ENCODE measurements around the gene HNRNPA1L2. TPM values are rescaled to one million over a fixed set of nuclear protein-coding genes. Genes with fewer than 3 reads are reported as not detected.
"Not testable (repeated sequence)": the region's sequence is repeated elsewhere in the genome, so short reads cannot be mapped to it uniquely, and the experiment has no call there.

Gene HNRNPA1L2
- total RNA-seq, 3 donors from 2014 or later, result 7.5 to 9.7 (median 8.9) TPM

GRCh38 chr13:52665325-52665724 is 23.1 kb downstream of the HNRNPA1L2 start:
- DNase-seq, result no peak

GRCh38 chr13:52669677-52670076 is 27.4 kb downstream of the HNRNPA1L2 start:
- H3K4me1 Mint-ChIP-seq (ENCODE audit: low read depth), result peaks cover 2% of the 10 kb centered on the region
- DNase-seq (no peak), ATAC-seq (no peak)
- peaks cover 27% of the 10 kb centered on the region for H3K36me3 Mint-ChIP-seq (ENCODE audit: insufficient read depth)
- no peaks in the 10 kb centered on the region for H3K27me3 Mint-ChIP-seq (ENCODE audit: low read depth)
- H3K9me3 Mint-ChIP-seq, result no peaks in the 10 kb centered on the region
- H3K4me3 Mint-ChIP-seq, result no peak overlapping the region

More at GRCh38 chr13:52665325-52665724, 23.1 kb downstream of the HNRNPA1L2 start:
- Mint-ChIP-seq H3K4me3 (no peak overlapping the region), H3K27me3 (ENCODE audit: low read depth) (no peaks in the 10 kb centered on the region), H3K9me3 (no peaks in the 10 kb centered on the region), H3K4me1 (ENCODE audit: low read depth) (peaks cover 2% of the 10 kb centered on the region), H3K36me3 (ENCODE audit: insufficient read depth) (peaks cover 38% of the 10 kb centered on the region)
- ATAC-seq, result no peak

- Mint-ChIP-seq H3K36me3 (ENCODE audit: insufficient read depth) (peaks cover 27% of the 10 kb centered on the region), H3K27me3 (ENCODE audit: low read depth) (no peaks in the 10 kb centered on the region), H3K9me3 (no peaks in the 10 kb centered on the region), H3K4me3 (no peak overlapping the region), H3K4me1 (ENCODE audit: low read depth) (peaks cover 5% of the 10 kb centered on the region)
- no peak for ATAC-seq
- DNase-seq, result no peak
These were observed 28.5 kb downstream of the HNRNPA1L2 start for GRCh38 chr13:52670726-52671125.

- H3K4me1 Mint-ChIP-seq (ENCODE audit: low read depth), result peaks cover 8% of the 10 kb centered on the region
- ATAC-seq, result no peak
- no peaks in the 10 kb centered on the region for H3K9me3 Mint-ChIP-seq
These were observed 31.2 kb downstream of the HNRNPA1L2 start for GRCh38 chr13:52673465-52673864.

GRCh38 chr13:52677823-52678222 is 35.6 kb downstream of the HNRNPA1L2 start:
- ATAC-seq, result no peak
- no peak for DNase-seq
- Mint-ChIP-seq H3K36me3 (ENCODE audit: insufficient read depth) (peaks cover 36% of the 10 kb centered on the region), H3K4me1 (ENCODE audit: low read depth) (peaks cover 10% of the 10 kb centered on the region), H3K4me3 (no peak overlapping the region), H3K9me3 (no peaks in the 10 kb centered on the region), H3K27me3 (ENCODE audit: low read depth) (no peaks in the 10 kb centered on the region)

More at GRCh38 chr13:52673465-52673864, 31.2 kb downstream of the HNRNPA1L2 start:
- no peaks in the 10 kb centered on the region for H3K27me3 Mint-ChIP-seq (ENCODE audit: low read depth)
- H3K4me3 Mint-ChIP-seq, result no peak overlapping the region
- no peak for DNase-seq
- H3K36me3 Mint-ChIP-seq (ENCODE audit: insufficient read depth), result peaks cover 27% of the 10 kb centered on the region

GRCh38 chr13:52685806-52686205 is 43.6 kb downstream of the HNRNPA1L2 start:
- H3K4me1 Mint-ChIP-seq (ENCODE audit: low read depth); DNase-seq; H3K9me3 Mint-ChIP-seq; ATAC-seq; H3K27me3 Mint-ChIP-seq (ENCODE audit: low read depth); H3K4me3 Mint-ChIP-seq: not testable (repeated sequence)
- peaks cover 46% of the 10 kb centered on the region for H3K36me3 Mint-ChIP-seq (ENCODE audit: insufficient read depth)

GRCh38 chr13:52686376-52686775 is 44.1 kb downstream of the HNRNPA1L2 start:
- ATAC-seq (no peak), DNase-seq (no peak)
- H3K4me3 Mint-ChIP-seq, result no peak overlapping the region
- peaks cover 48% of the 10 kb centered on the region for H3K36me3 Mint-ChIP-seq (ENCODE audit: insufficient read depth)
- no peaks in the 10 kb centered on the region for H3K27me3 Mint-ChIP-seq (ENCODE audit: low read depth)
- H3K4me1 Mint-ChIP-seq (ENCODE audit: low read depth), result peaks cover 3% of the 10 kb centered on the region
- no peaks in the 10 kb centered on the region for H3K9me3 Mint-ChIP-seq

Other genes with a start within 250 kb of the HNRNPA1L2 start
- under 1 TPM; 0.11 to 0.25 (median 0.16) TPM for gene THSD1, start 236.3 kb upstream of the HNRNPA1L2 start, total RNA-seq
- 10 to 100 TPM; 29.2 to 34.0 (median 30.3) TPM for gene VPS36, start 191.8 kb upstream of the HNRNPA1L2 start, total RNA-seq
- gene CKAP2, start 187.0 kb upstream of the HNRNPA1L2 start, total RNA-seq, result 10 to 100 TPM; 10.1 to 11.2 (median 10.9) TPM
- gene SUGT1, start 10.4 kb downstream of the HNRNPA1L2 start, total RNA-seq, result 10 to 100 TPM; 59.8 to 73.2 (median 63.9) TPM
- not detected for gene CNMD, start 97.4 kb downstream of the HNRNPA1L2 start, total RNA-seq
- not detected for gene PCDH8, start 206.2 kb downstream of the HNRNPA1L2 start, total RNA-seq

All from activated T-cell treated with anti-CD3 and anti-CD28 coated beads, Interleukin-2, amount 50 U/mL, for 4 hours (primary cell).